GM23248 (cell line): Measurements from ENCODE around the gene SEPTIN3. TPM values are rescaled to one million over a fixed set of nuclear protein-coding genes. Genes with fewer than 3 reads are reported as not detected.

ENCODE experiments used
- DNase-seq: peaks from one replicate; pipeline ENCODE4 v3.0.0-alpha.2; 2015
- H2AFZ ChIP-seq: fragments of 200-600 bp; sonication (generic); 2 replicates; pipeline ENCODE4 v1.6.1; 2016; ENCODE audit warnings: antibody characterized with exemption
- H3F3A ChIP-seq: fragments of 200-600 bp; sonication (generic); 2 replicates; pipeline ENCODE4 v1.6.1; 2016; ENCODE audit warnings: mild to moderate bottlenecking, antibody characterized with exemption, mixed run types; ENCODE audit not compliant: insufficient read depth
- H3K27ac ChIP-seq: fragments of 200-600 bp; sonication (generic); 2 replicates; pipeline ENCODE4 v1.5.1; 2016; ENCODE audit warnings: mild to moderate bottlenecking
- H3K27me3 ChIP-seq: fragments of 200-600 bp; sonication (generic); replicated peaks from 2 replicates; pipeline ENCODE4 v1.6.1; 2016; ENCODE audit warnings: mild to moderate bottlenecking; ENCODE audit not compliant: insufficient read depth
- H3K36me3 ChIP-seq: fragments of 200-600 bp; sonication (generic); 2 replicates; pipeline ENCODE4 v1.6.1; 2016; ENCODE audit warnings: low read depth, mild to moderate bottlenecking
- H3K4me1 ChIP-seq: fragments of 200-600 bp; sonication (generic); 2 replicates; pipeline ENCODE4 v1.6.1; 2016; ENCODE audit warnings: mild to moderate bottlenecking; ENCODE audit not compliant: insufficient read depth
- H3K4me2 ChIP-seq: fragments of 200-600 bp; sonication (generic); one replicate; pipeline ENCODE4 v1.6.1; 2016; ENCODE audit warnings: mild to moderate bottlenecking; ENCODE audit not compliant: unreplicated experiment
- H3K4me3 ChIP-seq: fragments of 200-600 bp; sonication (generic); 2 replicates; pipeline ENCODE4 v1.5.1; 2016; ENCODE audit warnings: mild to moderate bottlenecking
- H3K79me2 ChIP-seq: fragments of 200-600 bp; sonication (generic); 2 replicates; pipeline ENCODE4 v1.6.1; 2016; ENCODE audit warnings: mild to moderate bottlenecking; ENCODE audit not compliant: insufficient read depth
- H3K9ac ChIP-seq: fragments of 200-600 bp; sonication (generic); 2 replicates; pipeline ENCODE4 v1.6.1; 2016; ENCODE audit warnings: mild to moderate bottlenecking
- H3K9me2 ChIP-seq: fragments of 200-600 bp; sonication (generic); 2 replicates; pipeline ENCODE4 v1.6.1; 2016; ENCODE audit warnings: mixed run types, mild to moderate bottlenecking, moderate library complexity; ENCODE audit not compliant: insufficient read depth
- H3K9me3 ChIP-seq: fragments of 200-600 bp; sonication (generic); one replicate; pipeline ENCODE4 v1.6.1; 2017; ENCODE audit warnings: low read depth
- H4K20me1 ChIP-seq: fragments of 200-600 bp; sonication (generic); 2 replicates; pipeline ENCODE4 v1.6.0; 2016; ENCODE audit not compliant: insufficient read depth
- EZH2 ChIP-seq: fragments of 200-600 bp; sonication (generic); IDR thresholded peaks from 2 replicates; pipeline ENCODE4 v1.6.1; 2018; ENCODE audit warnings: antibody characterized with exemption, mild to moderate bottlenecking; ENCODE audit not compliant: insufficient read depth, poor library complexity, severe bottlenecking
- EZH2phosphoT487 ChIP-seq: fragments of 200-600 bp; sonication (generic); IDR thresholded peaks from 2 replicates; pipeline ENCODE4 v1.6.1; 2018; ENCODE audit warnings: antibody characterized with exemption, moderate library complexity, mild to moderate bottlenecking, low read depth; ENCODE audit not compliant: insufficient read depth
- WGBS, 2 experiments: methylation state at CpG; one replicate each; pipeline ENCODE4 v1.1.6; 2015 to 2017; ENCODE audit warnings: low lambda C conversion rate in 2 of 2, low coverage in 1 of 2; ENCODE audit errors: missing lambda C conversion rate in 2 of 2; 5-methylcytosine and 5-hydroxymethylcytosine counted together
- in situ Hi-C: fragments of 300-500 bp; cut with MboI; formaldehyde crosslinking; loops from 2 replicates; pipeline ENCODE4 v1.15.0; 2020
- polyA plus RNA-seq: library from polyadenylated mRNA; unstranded; fragments of >200 nt; fragmentation: Nextera tagmentation; extraction: Ambion mirVana; gene quantifications from 2 replicates; pipeline ENCODE4 v1.2.1, GENCODE V29; 2016
- total RNA-seq: library from RNA; depleted of rRNA; stranded (reverse); fragments of >200 nt; shearing (Covaris generic); gene quantifications from 2 replicates; pipeline ENCODE4 v1.2.3, GENCODE V29; 2014

The SEPTIN3 gene
- total and polyA plus RNA-seq, 2 experiments from 2014 or later, result 0.06 TPM; not detected in 1

DNA sequence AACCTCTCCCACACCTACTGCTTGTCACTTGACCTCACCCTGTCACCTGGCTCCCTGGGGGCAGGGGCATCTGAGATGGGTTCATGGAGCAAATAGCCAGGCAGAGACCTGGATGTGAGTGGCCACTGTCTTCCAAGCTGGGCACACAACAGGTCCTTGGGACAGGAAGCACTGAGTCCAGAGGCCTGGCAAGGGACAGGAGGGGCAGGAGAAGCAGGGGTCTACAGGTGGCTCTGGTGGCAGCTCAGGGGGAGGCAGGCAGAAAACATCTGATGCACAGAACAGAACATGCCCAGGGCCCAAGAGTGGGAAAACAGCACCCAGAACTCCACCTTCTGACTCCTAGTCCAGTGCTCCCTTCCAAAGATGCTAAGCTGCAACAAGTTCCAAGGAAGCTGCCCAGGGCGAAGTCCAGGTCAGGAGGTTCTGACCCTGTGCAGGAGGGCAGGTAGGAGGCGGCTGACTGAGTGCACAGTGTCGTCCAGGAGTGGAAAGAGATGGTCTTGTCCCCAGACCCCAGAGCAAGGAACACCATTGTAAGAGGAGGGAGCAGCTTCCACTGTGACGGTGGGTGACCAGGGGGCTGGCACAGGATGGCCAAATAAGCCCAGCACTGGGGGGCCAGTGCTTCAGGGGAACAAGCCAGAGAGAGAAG, 46.2 kb upstream of the SEPTIN3 start:
- H3K4me3 ChIP-seq, result no peak overlapping the region
- H3K79me2 ChIP-seq, result no peaks in the 10 kb centered on the region
- H3K9me2 ChIP-seq, result no peaks in the 10 kb centered on the region
- H3K9me3 ChIP-seq, result no peaks in the 10 kb centered on the region
- H3K27me3 ChIP-seq, result peaks cover 9% of the 10 kb centered on the region
- no peak overlapping the region for H3K4me2 ChIP-seq
- in situ Hi-C loops, result no loop called here
- H2AFZ ChIP-seq, result no peak overlapping the region
- H3K36me3 ChIP-seq, result no peaks in the 10 kb centered on the region
- no peaks in the 10 kb centered on the region for H4K20me1 ChIP-seq
- no peak overlapping the region for H3K9ac ChIP-seq
- no peaks in the 10 kb centered on the region for H3F3A ChIP-seq
- H3K27ac ChIP-seq, result no peak overlapping the region
- no peaks in the 10 kb centered on the region for H3K4me1 ChIP-seq
- 79 to 89% methylated on average over 4 of the region's 4 CpGs for WGBS, 2 experiments
- no peak for DNase-seq
- TF ChIP-seq EZH2 (no peak), EZH2phosphoT487 (no peak)

DNA sequence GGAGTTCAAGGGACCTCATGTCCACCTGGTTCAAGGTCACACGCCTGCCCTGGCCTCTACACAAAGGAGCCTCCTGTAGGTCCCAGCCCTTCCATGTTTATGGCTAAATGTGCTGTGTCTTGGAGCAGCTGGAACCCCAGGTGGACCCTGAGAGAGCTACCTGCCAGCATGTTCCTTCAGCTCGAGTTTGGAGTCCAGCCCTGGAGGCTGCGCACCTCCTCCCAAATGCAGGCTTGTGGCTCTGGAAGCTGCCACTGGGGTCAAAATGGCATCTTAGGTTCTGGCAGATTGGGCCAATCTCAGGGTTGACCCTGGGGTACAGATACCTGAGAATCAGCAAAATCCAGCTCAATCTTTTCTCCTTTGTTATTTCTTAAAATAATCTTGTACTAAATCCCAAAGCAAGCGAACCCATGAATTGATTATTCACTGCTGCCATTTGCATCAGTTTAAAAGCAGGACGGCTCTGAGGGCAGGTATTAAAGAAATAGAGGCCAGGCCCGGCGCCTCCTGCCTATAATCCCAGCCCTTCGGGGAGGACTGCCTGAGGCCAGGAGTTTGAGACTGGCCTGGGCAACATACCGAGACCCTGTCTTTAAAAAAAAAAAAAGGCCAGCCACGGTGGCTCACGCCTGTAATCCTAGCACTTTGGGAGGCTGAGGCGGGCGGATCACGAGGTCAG, 45.5 kb upstream of the SEPTIN3 start:
- Histone ChIP-seq H3K27me3 (peaks cover 9% of the 10 kb centered on the region), H3K4me2 (no peak overlapping the region), H4K20me1 (no peaks in the 10 kb centered on the region), H3K4me1 (no peaks in the 10 kb centered on the region), H3K79me2 (no peaks in the 10 kb centered on the region), H3K9ac (no peak overlapping the region), H3K4me3 (no peak overlapping the region), H3F3A (no peaks in the 10 kb centered on the region), H2AFZ (no peak overlapping the region), H3K9me3 (no peaks in the 10 kb centered on the region), H3K9me2 (no peaks in the 10 kb centered on the region), H3K36me3 (no peaks in the 10 kb centered on the region), H3K27ac (no peak overlapping the region)
- 87 to 91% methylated on average over 7 to 14 of the region's 14 CpGs for WGBS, 2 experiments
- in situ Hi-C loops, result no loop called here
- TF ChIP-seq EZH2phosphoT487 (no peak), EZH2 (no peak)
- no peak for DNase-seq

DNA sequence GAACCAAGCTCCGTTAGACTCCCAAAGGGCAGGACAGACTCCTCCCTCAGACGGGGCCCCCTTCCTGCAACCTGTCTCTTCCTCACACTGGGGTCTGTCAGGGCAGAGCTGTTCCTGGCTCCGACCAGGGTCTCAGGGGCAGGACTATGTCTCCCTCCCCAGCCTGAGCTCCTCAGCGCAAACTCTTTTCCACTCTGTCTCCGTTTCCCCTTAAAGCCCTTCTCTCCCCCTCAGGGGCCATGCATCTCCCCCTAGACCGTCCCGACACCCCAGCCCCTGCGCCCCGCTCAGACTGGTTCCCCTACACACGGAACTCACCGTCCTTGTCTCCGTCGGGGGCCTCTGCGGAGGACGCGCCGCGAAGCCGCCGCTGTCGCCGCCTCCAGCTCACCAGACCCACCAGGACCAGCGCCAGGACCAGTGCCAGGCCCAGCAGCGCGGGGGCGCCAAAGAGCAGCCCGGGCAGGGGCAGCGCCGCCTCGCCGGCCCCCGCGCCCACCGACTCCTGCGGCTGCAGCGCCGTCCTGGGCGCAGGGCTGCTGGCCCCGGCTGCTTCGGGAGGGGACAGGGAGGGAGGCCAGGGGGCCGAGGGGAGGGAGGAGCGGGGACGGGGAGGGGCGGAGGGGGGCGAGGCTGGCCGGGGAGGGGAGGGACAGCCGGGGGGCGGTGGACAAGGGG, 43.3 kb upstream of the SEPTIN3 start:
- no peaks in the 10 kb centered on the region for H4K20me1 ChIP-seq

DNA sequence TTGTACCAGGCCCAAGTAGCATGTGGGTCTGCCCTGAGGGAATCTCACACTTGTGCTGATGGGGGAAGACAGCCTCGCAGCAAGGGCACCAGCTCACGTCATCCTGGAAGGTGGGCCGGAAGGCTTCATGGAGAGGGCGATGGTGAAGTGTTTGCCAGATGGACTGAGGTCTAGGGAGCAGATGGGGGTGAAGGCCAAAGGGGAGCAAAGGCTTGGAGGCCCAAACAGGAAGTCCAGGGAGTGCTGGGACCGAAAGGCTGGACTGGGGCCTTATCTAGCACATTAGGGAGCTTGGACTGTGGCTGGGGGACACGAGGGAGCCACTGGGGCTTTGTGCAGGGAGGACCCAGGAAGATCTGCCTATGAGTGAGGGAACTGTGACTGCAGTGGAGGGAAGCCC, 41.4 kb upstream of the SEPTIN3 start:
- H3K27ac ChIP-seq, result no peak overlapping the region
- H3K36me3 ChIP-seq, result no peaks in the 10 kb centered on the region
- no peak overlapping the region for H3K4me2 ChIP-seq
- H3F3A ChIP-seq, result no peaks in the 10 kb centered on the region
- H4K20me1 ChIP-seq, result no peaks in the 10 kb centered on the region
- H3K9me2 ChIP-seq, result no peaks in the 10 kb centered on the region
- TF ChIP-seq EZH2phosphoT487 (no peak), EZH2 (no peak)
- H3K9me3 ChIP-seq, result no peaks in the 10 kb centered on the region
- H3K79me2 ChIP-seq, result no peaks in the 10 kb centered on the region
- H2AFZ ChIP-seq, result no peak overlapping the region
- in situ Hi-C loops, result no loop called here
- H3K4me3 ChIP-seq, result no peak overlapping the region
- H3K27me3 ChIP-seq, result peaks cover 9% of the 10 kb centered on the region
- no peak for DNase-seq
- H3K9ac ChIP-seq, result no peak overlapping the region
- WGBS, 2 experiments, result 85 to 90% methylated on average over 6 of the region's 6 CpGs
- H3K4me1 ChIP-seq, result no peaks in the 10 kb centered on the region

More for the DNA sequence above, 43.3 kb upstream of the SEPTIN3 start:
- H3K9ac ChIP-seq, result no peak overlapping the region
- no peaks in the 10 kb centered on the region for H3F3A ChIP-seq
- H3K4me1 ChIP-seq, result no peaks in the 10 kb centered on the region
- TF ChIP-seq EZH2, result no peak
- no peak for TF ChIP-seq EZH2phosphoT487
- in situ Hi-C loops, result no loop called here
- peak overlapping the region; percentile 13; the same call in 1 of the 2 replicates for H3K4me3 ChIP-seq
- DNase-seq, result peak; percentile 76
- H3K36me3 ChIP-seq, result no peaks in the 10 kb centered on the region
- no peak overlapping the region for H3K4me2 ChIP-seq
- no peaks in the 10 kb centered on the region for H3K9me2 ChIP-seq
- no peak overlapping the region for H3K27ac ChIP-seq
- H3K27me3 ChIP-seq, result peaks cover 9% of the 10 kb centered on the region
- H2AFZ ChIP-seq, result no peak overlapping the region
- H3K9me3 ChIP-seq, result no peaks in the 10 kb centered on the region
- no peaks in the 10 kb centered on the region for H3K79me2 ChIP-seq
- 8 to 9% methylated on average over 26 to 48 of the region's 48 CpGs for WGBS, 2 experiments
